DMS53 (cell line): ENCODE results near the gene FAM209A.
A peak's percentile ranks its signal among the peaks of the same experiment; 100 is the strongest.
"Not testable (repeated sequence)": the region's sequence is repeated elsewhere in the genome, so short reads cannot be mapped to it uniquely, and the experiment has no call there.

Source experiments
- DNase-seq: peaks from one replicate; lab custom pipeline; 2025; lab: John Stamatoyannopoulos, UW

Gene FAM209A

DNA sequence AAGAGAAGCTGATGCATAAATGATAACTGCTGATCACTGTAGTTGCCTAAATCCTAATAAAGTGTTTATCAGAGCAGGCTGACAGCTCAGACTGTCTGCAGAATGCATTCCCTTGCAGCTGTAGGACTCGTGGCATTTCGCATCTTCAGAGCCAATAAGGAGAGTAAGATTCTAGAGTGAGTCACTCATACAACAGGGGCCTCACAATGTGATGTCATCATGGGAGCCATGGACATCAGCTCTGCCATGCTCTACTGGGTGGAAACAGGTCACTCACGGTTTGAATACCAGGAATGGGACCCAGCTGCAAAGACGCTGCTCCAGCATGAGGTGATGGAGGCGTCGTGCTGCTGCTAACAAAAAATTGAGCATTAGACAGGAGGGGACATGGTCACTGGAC lies 15.9 kb downstream of the FAM209A start:
- DNase-seq: no peak

DNA sequence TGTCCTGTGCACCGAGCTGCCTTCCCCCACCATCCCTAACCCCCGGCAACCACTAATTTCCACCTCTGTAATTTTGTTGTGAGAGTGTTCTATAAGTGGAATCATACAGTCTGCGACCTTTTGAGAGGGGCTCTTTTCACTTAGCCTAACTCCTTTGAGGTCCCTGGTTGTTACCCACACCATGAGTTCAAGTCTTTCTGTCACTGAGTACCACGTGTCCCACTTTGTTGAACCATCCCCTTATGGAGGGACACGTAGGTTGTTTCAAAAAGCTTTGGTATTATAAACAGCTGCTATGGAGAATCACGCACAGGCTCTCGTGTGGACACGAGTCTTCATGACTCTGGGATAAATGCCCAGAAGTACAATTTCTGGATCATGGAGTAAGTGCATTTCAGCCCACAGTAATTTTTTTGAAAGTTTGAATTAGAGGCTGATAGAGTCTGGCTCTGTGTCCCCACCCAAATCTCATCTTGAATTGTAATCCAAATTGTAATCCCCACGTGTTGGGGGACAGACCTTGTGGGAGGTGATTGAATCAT lies 18.0 kb downstream of the FAM209A start:
- no peak for DNase-seq

DNA sequence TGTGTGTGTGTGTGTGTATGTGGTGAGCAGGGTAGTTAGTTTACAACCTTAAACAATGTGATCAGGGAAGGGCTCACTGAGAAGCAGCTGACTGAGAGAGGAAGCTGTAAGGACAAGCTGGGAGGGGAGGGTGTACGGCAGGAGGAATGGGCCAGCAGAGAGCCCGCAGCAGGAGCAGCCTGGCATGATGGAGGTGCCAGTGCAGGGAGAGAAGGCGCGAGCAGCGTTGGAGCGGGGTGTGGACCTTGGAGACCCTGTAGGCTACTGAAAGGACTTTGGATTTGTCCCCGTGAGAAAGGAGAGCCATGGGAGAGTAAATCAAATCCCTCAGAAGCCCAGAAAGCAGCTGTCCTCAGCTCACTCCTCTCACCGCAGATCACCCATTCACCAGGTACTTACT lies 27.0 kb downstream of the FAM209A start:
- DNase-seq: no peak

DNA sequence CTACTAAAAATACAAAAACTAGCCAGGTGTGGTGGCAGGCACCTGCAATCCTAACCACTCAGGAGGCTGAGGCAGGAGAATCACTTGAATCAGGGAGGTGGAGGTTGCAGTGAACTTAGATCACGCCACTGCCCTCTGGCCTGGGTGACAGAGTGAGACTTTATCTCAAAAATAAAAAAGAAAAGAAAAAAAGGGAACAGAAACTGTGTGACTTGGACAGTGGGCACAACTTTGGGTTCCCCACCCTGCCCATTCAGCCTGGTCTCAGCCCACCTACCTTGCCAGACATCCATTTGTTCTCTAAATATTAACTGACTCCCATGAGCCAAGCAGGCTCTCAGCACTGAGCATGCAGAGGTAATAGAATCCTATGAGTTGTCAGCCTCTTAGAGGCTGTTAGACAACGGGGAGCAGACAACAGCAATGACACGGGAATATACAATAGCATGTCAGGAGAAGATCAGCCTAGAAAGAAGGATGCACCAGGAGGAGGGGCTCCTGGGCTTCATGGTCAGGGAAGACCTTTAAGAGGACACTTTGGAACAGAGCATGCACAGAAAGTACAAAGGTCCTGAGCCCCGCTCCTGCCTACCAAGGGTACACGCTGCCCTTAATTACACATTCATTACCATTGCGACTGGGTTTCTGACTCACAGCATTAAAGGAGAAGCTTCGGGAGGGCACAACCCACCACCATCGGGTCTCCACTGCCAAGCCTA lies 28.5 kb downstream of the FAM209A start:
- no peak for DNase-seq

DNA sequence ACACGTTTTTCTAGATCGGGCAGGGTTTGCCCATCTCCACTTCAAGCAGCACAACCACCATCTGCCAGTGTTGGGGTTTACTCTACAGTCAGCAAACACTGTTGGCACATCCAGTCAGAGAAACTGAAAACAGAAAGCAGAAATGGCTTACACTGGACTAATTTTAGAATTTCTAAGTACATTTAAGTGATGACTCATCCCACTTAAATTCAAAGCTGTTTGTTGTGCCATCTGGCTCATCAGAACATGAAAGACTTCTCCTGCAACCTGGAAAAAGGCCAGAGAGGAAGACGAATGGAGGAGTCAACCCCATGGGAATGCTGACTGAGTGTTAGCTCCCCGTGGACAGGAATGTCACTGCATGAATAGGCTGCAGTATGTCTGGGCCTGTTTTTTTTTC lies 30.3 kb downstream of the FAM209A start:
- DNase-seq: peak; percentile 98

DNA sequence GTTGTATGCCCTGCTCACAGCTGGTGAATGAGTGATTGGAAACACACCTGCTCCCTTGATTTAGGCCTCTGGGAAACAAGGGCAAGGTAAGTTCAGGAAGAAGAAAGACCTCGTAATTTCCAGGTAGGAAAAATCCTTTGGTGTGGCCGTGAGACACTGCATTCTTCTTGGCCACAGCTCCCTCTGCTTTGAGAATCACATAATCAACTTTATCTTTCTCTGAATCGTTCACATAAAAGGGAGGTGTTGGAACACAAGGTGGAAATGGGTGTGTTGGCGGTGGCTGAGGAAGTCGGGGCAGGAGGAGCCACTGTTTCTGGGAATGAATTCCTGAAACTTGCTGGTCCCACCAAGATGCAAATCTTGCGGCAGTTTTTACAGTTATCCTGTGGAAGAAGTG lies 34.4 kb downstream of the FAM209A start:
- no peak for DNase-seq

DNA sequence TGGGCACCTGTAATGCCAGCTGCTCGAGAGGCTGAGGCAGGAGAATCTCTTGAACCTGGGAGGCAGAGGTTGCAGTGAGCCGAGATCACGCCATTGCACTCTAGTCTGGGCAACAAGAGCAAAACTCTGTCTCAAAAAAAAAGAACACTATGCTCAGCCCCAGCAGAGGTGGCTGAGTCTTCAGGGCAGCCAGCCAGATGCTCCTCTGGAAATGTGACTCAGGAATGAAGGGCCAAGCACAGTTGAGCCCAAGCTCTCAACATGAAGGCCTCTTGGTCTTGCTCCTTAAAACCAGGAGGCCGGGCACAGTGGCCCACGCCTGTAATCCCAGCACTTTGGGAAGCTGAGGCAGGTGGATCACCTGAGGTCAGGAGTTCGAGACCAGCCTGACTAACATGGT lies 40.0 kb downstream of the FAM209A start:
- DNase-seq: not testable (repeated sequence)

DNA sequence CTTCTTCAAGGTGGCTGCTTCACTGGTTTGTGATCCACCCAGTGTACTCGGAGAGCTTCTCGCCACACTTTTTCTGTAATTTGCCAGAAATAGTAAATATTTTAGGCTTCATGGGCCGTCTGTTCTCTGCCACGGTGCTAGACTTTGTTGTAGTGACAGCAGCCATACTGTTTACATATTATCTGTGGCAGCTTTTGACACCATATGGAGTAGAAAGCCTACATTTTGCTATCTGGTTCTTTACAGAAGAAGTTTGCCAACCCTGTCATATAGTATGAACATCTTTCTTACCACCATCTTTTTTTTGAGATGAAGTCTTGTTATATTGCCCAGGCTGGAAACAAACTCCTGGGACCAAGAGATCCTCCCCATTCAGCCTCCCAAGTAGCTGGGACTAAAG lies 41.0 kb downstream of the FAM209A start:
- no peak for DNase-seq

DNA sequence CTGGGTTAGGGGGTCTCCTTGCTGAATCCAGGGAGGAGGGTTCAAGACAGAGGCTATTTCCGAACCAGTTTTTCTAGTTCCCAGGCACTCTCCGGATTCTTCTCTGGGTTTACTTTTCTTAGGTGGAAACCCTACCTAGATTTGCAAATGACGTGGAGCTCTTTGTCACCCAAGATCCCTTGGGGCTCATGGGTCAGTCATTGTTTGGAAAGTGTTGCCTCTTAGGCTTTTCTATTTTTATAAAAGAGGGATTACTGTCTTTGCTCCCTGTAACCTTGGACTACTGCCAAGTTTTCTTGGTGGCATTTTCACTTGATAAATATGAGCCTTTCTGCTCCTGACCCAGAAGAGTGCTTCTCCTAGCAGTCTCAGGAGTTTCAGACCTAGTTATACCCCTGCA lies 42.1 kb downstream of the FAM209A start:
- DNase-seq: peak; percentile 40

DNA sequence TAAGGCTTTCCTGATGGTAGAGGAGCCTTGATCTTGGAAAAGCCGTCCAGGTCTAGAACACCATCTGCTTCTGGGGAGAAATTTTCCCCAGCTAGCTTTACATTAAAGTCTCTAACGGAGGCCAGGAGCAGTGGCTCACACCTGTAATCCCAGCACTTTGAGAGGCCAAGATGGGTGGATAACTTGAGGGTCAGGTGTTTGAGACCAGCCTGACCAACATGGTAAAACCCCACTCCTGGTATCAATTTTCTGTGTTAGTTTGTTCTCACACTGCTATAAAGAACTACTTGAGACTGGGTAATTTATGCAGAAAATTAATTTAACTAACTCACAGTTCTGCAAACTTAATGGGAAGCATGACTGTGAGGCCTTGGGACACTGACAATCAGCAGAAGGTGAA lies 46.3 kb downstream of the FAM209A start:
- DNase-seq: no peak

DNA sequence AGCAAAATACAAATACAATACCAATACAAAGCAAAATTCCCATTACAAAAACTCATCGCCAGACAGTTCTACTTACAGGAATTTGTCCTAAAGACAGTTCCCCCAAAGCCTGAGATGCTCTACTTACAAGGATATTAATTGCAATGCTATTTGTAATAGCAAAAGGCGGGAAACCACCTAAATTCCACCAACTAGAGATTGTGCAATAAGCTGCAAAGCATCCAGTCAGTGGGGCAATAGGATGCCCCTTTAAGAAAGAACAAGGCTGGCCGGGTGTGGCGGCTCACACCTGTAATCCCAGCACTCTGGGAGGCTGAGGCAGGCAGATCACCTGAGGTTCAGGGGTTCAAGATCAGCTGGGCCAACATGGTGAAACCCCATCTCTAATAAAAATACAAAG lies 47.6 kb downstream of the FAM209A start:
- no peak for DNase-seq

DNA sequence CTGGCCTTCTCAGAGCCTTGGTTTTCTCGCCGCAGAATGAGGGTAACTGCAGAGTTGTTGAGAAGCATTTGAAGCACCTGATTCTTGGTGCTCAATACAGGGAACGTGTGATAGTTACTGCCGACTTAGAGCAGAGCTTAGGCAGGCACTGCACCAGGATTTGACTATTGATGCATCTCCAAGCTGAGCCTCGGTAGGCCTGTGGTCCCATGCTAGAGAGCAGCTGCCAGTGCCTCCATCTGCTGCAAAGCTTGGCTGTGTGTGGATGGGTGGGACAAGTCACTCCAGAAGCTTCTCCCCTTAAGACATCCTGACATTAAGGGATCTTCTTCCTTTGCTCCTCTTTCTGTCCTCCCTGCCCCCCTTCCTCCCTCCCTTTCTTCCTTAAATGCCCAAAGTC lies 49.4 kb downstream of the FAM209A start:
- DNase-seq: no peak

DNA sequence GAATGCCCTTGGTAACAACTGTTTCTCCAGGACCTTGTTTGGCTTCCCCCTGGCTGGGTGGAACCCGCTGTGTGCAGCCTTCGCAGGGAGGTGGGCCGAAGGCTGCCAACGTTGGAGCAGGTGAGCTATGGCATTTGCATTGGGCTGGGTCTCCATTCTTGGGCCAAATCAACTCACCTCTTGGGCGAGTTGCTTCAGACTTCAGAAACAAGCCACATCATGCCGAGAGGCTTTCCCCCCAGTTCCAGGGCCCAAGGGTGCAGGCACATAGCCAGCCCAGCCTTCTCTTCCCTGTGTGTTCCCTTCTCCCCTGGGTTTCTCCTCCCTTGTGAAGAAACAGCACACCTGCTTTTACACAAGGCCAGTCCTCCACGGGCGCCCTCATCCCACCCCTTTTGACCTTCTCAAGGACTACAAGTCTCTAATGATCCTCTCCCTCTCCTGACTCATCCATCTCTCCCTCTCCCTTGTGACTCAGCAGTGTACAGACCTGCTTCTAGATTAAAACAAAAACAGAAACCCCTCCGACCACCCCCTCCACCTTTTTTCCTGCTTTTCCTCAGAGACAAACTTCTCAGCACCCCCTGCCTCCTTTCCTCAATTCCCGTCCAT lies 50.1 kb downstream of the FAM209A start:
- no peak for DNase-seq

DNA sequence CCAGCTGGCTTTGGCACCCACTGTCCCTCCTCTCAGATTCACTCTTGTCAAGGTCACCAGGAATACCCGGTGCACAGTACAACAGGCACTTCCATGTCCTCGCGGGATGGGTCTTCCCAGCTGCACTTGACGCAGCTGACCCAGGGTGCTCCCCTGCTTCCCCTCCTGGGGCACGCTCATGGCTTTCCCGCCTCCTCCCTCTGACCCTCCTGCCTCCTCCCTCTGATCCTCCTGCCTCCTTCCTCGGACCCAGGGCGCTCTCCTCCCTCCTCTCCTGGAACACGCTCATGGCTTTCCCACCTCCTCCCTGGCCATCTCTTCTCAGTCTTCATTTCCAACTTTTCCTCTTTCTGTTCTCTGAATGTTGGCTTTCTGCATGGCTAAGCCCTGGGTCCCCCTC lies 50.6 kb downstream of the FAM209A start:
- DNase-seq: no peak
